H1 (cell line): Measurements from ENCODE around the gene ADNP2. TPM values are rescaled to one million over a fixed set of nuclear protein-coding genes. Genes with fewer than 3 reads are reported as not detected.
A peak's percentile ranks its signal among the peaks of the same experiment; 100 is the strongest.

Experiments used
- CTCF ChIA-PET: fragments of 300-600 bp; sonication (Branson Sonifier 250); formaldehyde crosslinking; loops from one replicate; lab custom pipeline; 2021; ENCODE audit not compliant: partially characterized antibody; lab: Charles Lee
- POLR2A ChIA-PET: fragments of 300-600 bp; sonication (Branson Sonifier 250); formaldehyde crosslinking; loops from one replicate; lab custom pipeline; 2021; ENCODE audit warnings: inconsistent platforms; ENCODE audit not compliant: partially characterized antibody; lab: Charles Lee
- DNase-seq, 2 experiments: peaks; one replicate each; pipeline versions ENCODE4 v3.0.0 to v3.0.0-alpha.2; 2010 to 2022; ENCODE audit warnings: low spot score in 2 of 2, low read depth in 1 of 2, mixed read lengths in 1 of 2
- FAIRE-seq: peaks from 2 replicates; lab custom pipeline; 2011; peaks lifted over from hg19 to GRCh38; lab: Jason Lieb, UNC
- H2AFZ ChIP-seq: 2 replicates; pipeline ENCODE4 v1.8.1; 2012; ENCODE audit warnings: low read length, inconsistent platforms
- H2AK5ac ChIP-seq: 2 replicates; pipeline ENCODE4 v1.6.1; 2013; ENCODE audit warnings: low read depth, low read length
- H2BK120ac ChIP-seq: replicated peaks from 2 replicates; pipeline ENCODE3; 2013; ENCODE audit warnings: low read depth, low read length, inconsistent platforms
- H2BK12ac ChIP-seq: 2 replicates; pipeline ENCODE4 v1.6.1; 2013; ENCODE audit warnings: low read depth, low read length
- H2BK15ac ChIP-seq: 2 replicates; pipeline ENCODE4 v1.6.1; 2013; ENCODE audit warnings: low read length
- H2BK20ac ChIP-seq: 2 replicates; pipeline ENCODE4 v1.6.1; 2013; ENCODE audit warnings: low read length
- H2BK5ac ChIP-seq: 2 replicates; pipeline ENCODE4 v1.6.1; 2013; ENCODE audit warnings: low read depth, low read length
- H3K14ac ChIP-seq: 2 replicates; pipeline ENCODE4 v1.6.1; 2013; ENCODE audit warnings: inconsistent platforms; ENCODE audit not compliant: insufficient read length
- H3K18ac ChIP-seq: 2 replicates; pipeline ENCODE4 v1.6.1; 2013; ENCODE audit warnings: low read length; ENCODE audit errors: extremely low read depth
- H3K23ac ChIP-seq: 2 replicates; pipeline ENCODE4 v1.6.1; 2013; ENCODE audit warnings: inconsistent platforms; ENCODE audit not compliant: insufficient read length
- H3K23me2 ChIP-seq: 2 replicates; pipeline ENCODE4 v1.6.1; 2013; ENCODE audit warnings: low read depth, low read length
- H3K27ac ChIP-seq: 2 replicates; pipeline ENCODE4 v1.6.1; 2011; ENCODE audit warnings: low read depth, low read length, inconsistent platforms
- H3K27me3 ChIP-seq, 4 experiments: replicated peaks in 1 of 4; 1 replicate in 1 of 4; 2 replicates in 3 of 4; pipeline versions ENCODE4 v1.6.1 to v1.8.1; 2011 to 2013; ENCODE audit warnings: low read length in 3 of 4, mild to moderate bottlenecking in 3 of 4, inconsistent platforms in 2 of 4, mixed read lengths in 2 of 4, moderate library complexity in 1 of 4; ENCODE audit not compliant: control insufficient read depth in 3 of 4, insufficient read depth in 3 of 4; ENCODE audit errors: extremely low read depth in 1 of 4
- H3K36me3 ChIP-seq, 4 experiments: 2 replicates each; pipeline versions ENCODE4 v1.6.1 to v1.8.1; 2011 to 2013; ENCODE audit warnings: mild to moderate bottlenecking in 4 of 4, low read length in 3 of 4, moderate library complexity in 2 of 4, control low read depth in 1 of 4, inconsistent platforms in 1 of 4; ENCODE audit not compliant: insufficient read depth in 4 of 4, control insufficient read depth in 2 of 4
- H3K4ac ChIP-seq: replicated peaks from 2 replicates; pipeline ENCODE3; 2013; ENCODE audit warnings: low read length, low read depth, mixed read lengths, inconsistent platforms; ENCODE audit not compliant: insufficient read length
- H3K4me1 ChIP-seq, 4 experiments: replicated peaks in 1 of 4; 1 replicate in 1 of 4; 2 replicates in 3 of 4; pipeline versions ENCODE4 v1.6.1 to v1.8.1; 2011 to 2013; ENCODE audit warnings: low read length in 3 of 4, inconsistent platforms in 2 of 4, mixed read lengths in 1 of 4; ENCODE audit not compliant: insufficient read depth in 4 of 4, control insufficient read depth in 3 of 4
- H3K4me2 ChIP-seq, 2 experiments: 2 replicates each; pipeline versions ENCODE4 v1.6.1 to v1.8.1; 2011 to 2013; ENCODE audit warnings: low read depth in 2 of 2, low read length in 2 of 2, control low read depth in 1 of 2, inconsistent platforms in 1 of 2, mild to moderate bottlenecking in 1 of 2; ENCODE audit not compliant: insufficient read depth in 1 of 2
- H3K4me3 ChIP-seq, 4 experiments: fragments of 200-600, 300-600 bp in 1 of 4; sonication (generic), shearing (Covaris generic), sonication (Bioruptor Twin) in 1 of 4; 2 replicates each; pipeline versions ENCODE4 v1.5.1 to v1.8.1; 2011 to 2016; ENCODE audit warnings: low read length in 4 of 4, low read depth in 3 of 4, control low read depth in 2 of 4, inconsistent platforms in 2 of 4, mild to moderate bottlenecking in 2 of 4, mixed read lengths in 1 of 4, moderate library complexity in 1 of 4; ENCODE audit not compliant: insufficient read depth in 2 of 4; ENCODE audit errors: extremely low read depth in 1 of 4
- H3K56ac ChIP-seq: replicated peaks from 2 replicates; pipeline ENCODE3; 2013; ENCODE audit warnings: low read depth, mild to moderate bottlenecking, mixed read lengths, low read length, inconsistent platforms; ENCODE audit not compliant: insufficient read length
- H3K79me1 ChIP-seq: 2 replicates; pipeline ENCODE4 v1.6.1; 2013; ENCODE audit warnings: low read depth, low read length, control low read depth
- H3K79me2 ChIP-seq, 2 experiments: 2 replicates each; pipeline versions ENCODE4 v1.6.1 to v1.8.1; 2012 to 2013; ENCODE audit warnings: low read length in 2 of 2, mild to moderate bottlenecking in 2 of 2, inconsistent platforms in 1 of 2; ENCODE audit not compliant: insufficient read depth in 2 of 2, control insufficient read depth in 1 of 2
- H3K9ac ChIP-seq, 4 experiments: replicated peaks in 1 of 4; 1 replicate in 1 of 4; 2 replicates in 3 of 4; pipeline versions ENCODE4 v1.6.1 to v1.8.1; 2011 to 2013; ENCODE audit warnings: low read depth in 3 of 4, low read length in 3 of 4, control low read depth in 2 of 4, mild to moderate bottlenecking in 2 of 4, moderate library complexity in 2 of 4, inconsistent platforms in 1 of 4; ENCODE audit errors: extremely low read depth in 1 of 4
- H3K9me3 ChIP-seq, 2 experiments: 2 replicates each; pipeline versions ENCODE4 v1.6.1 to v1.8.1; 2012 to 2013; ENCODE audit warnings: mild to moderate bottlenecking in 2 of 2, moderate library complexity in 2 of 2, control low read depth in 1 of 2, inconsistent platforms in 1 of 2, low read depth in 1 of 2, low read length in 1 of 2, mixed read lengths in 1 of 2; ENCODE audit not compliant: insufficient read depth in 2 of 2
- H4K20me1 ChIP-seq, 2 experiments: replicated peaks in 1 of 2; 2 replicates each; pipeline versions ENCODE3 to v1.8.1; 2011 to 2013; ENCODE audit warnings: inconsistent platforms in 2 of 2, low read length in 2 of 2, mild to moderate bottlenecking in 1 of 2; ENCODE audit not compliant: insufficient read depth in 2 of 2, control insufficient read depth in 1 of 2
- H4K5ac ChIP-seq: 2 replicates; pipeline ENCODE4 v1.6.1; 2013; ENCODE audit warnings: low read length, low read depth, mixed read lengths, inconsistent platforms; ENCODE audit not compliant: insufficient read length
- H4K8ac ChIP-seq: 2 replicates; pipeline ENCODE4 v1.8.0; 2013; ENCODE audit warnings: mild to moderate bottlenecking, moderate library complexity, low read length, inconsistent platforms; ENCODE audit not compliant: insufficient read depth; ENCODE audit errors: extremely low read depth
- H4K91ac ChIP-seq: replicated peaks from 2 replicates; pipeline ENCODE3; 2013; ENCODE audit warnings: low read length, mixed read lengths, inconsistent platforms; ENCODE audit not compliant: insufficient read length
- BACH1 ChIP-seq: IDR thresholded peaks from 2 replicates; pipeline ENCODE4 v1.6.1; 2012; ENCODE audit warnings: low read length, improper control_type of control experiment
- CBX8 ChIP-seq: fragments of 300-800, 300-1000 bp; sonication (generic); IDR thresholded peaks from 2 replicates; pipeline ENCODE4 v1.7.1; 2016; ENCODE audit warnings: low read depth, low read length, borderline replicate concordance
- CHD2 ChIP-seq: IDR thresholded peaks from 2 replicates; pipeline ENCODE4 v1.6.1; 2012; ENCODE audit warnings: low read length, improper control_type of control experiment
- EGR1 ChIP-seq: IDR thresholded peaks from 2 replicates; pipeline ENCODE4 v1.6.1; 2011; ENCODE audit warnings: low read depth, low read length, borderline replicate concordance
- EP300 ChIP-seq, 2 experiments: IDR thresholded peaks; 1 replicate in 1 of 2; 2 replicates in 1 of 2; pipeline ENCODE4 v1.6.1; 2011 to 2012; ENCODE audit warnings: low read depth in 2 of 2, low read length in 2 of 2, mild to moderate bottlenecking in 2 of 2, borderline replicate concordance in 1 of 2, inconsistent platforms in 1 of 2, moderate library complexity in 1 of 2
- FOSL1 ChIP-seq: IDR thresholded peaks from 2 replicates; pipeline ENCODE4 v1.6.1; 2011; ENCODE audit warnings: mild to moderate bottlenecking, low read depth, low read length, moderate library complexity; ENCODE audit not compliant: insufficient read depth
- GTF2F1 ChIP-seq: IDR thresholded peaks from 2 replicates; pipeline ENCODE4 v1.6.1; 2012; ENCODE audit warnings: low read depth, low read length, improper control_type of control experiment, borderline replicate concordance
- MAFK ChIP-seq: IDR thresholded peaks from 2 replicates; pipeline ENCODE4 v1.6.1; 2012; ENCODE audit warnings: low read depth, mild to moderate bottlenecking, improper control_type of control experiment, low read length
- MAX ChIP-seq: IDR thresholded peaks from 2 replicates; pipeline ENCODE4 v1.6.1; 2012; ENCODE audit warnings: inconsistent platforms
- RFX5 ChIP-seq: IDR thresholded peaks from 2 replicates; pipeline ENCODE4 v1.6.1; 2011; ENCODE audit warnings: low read depth, low read length, improper control_type of control experiment, borderline replicate concordance
- SP2 ChIP-seq: IDR thresholded peaks from 2 replicates; pipeline ENCODE4 v1.6.1; 2012; ENCODE audit warnings: mild to moderate bottlenecking, low read length, inconsistent platforms
- SUZ12 ChIP-seq: fragments of 200-600 bp; sonication (generic); IDR thresholded peaks from 2 replicates; pipeline ENCODE4 v1.6.1; 2012; ENCODE audit warnings: mild to moderate bottlenecking, inconsistent platforms, low read length, moderate library complexity, mixed read lengths
- WGBS, 2 experiments: shearing (Covaris generic) in 1 of 2; methylation state at CpG; one replicate each; pipeline versions ENCODE4 v1.1.6 to v1.1.7; 2013 to 2015; ENCODE audit warnings: low lambda C conversion rate in 2 of 2, mixed read lengths in 2 of 2, inconsistent platforms in 1 of 2, low coverage in 1 of 2, missing lambda C conversion rate in 1 of 2; ENCODE audit not compliant: insufficient replicate concordance in 2 of 2, insufficient coverage in 1 of 2, insufficient read length in 1 of 2; ENCODE audit errors: extremely low coverage in 1 of 2, missing lambda C conversion rate in 1 of 2; 5-methylcytosine and 5-hydroxymethylcytosine counted together
- polyA plus RNA-seq, 7 experiments: library from polyadenylated mRNA; depleted of rRNA in 3 of 7; stranded (reverse) in 5 of 7; unstranded in 2 of 7; fragments of >200 nt in 5 of 7; fragments of 200-250 nt in 2 of 7; gene quantifications; 1 replicate in 5 of 7; 2 replicates in 1 of 7; 4 replicates in 1 of 7; pipeline versions ENCODE4 v1.2.1 to v1.2.3, GENCODE V29; 2011 to 2013; ENCODE audit warnings: missing spikeins in 2 of 7, mixed read lengths in 2 of 7
- total RNA-seq: library from RNA; stranded (reverse); fragmentation: NEBNext Ultra II Directional; extraction: Animal tissue kit (Norgen Biotek cat#: 25700); gene quantifications from 2 replicates; pipeline ENCODE4 v1.2.1, GENCODE V29; 2021

ADNP2 gene
- total and polyA plus RNA-seq, 2 of the 8 experiments (the other 6 are each of a cell fraction or from before 2014, with no cell fraction given): 25.1 to 61.6 TPM

DNA sequence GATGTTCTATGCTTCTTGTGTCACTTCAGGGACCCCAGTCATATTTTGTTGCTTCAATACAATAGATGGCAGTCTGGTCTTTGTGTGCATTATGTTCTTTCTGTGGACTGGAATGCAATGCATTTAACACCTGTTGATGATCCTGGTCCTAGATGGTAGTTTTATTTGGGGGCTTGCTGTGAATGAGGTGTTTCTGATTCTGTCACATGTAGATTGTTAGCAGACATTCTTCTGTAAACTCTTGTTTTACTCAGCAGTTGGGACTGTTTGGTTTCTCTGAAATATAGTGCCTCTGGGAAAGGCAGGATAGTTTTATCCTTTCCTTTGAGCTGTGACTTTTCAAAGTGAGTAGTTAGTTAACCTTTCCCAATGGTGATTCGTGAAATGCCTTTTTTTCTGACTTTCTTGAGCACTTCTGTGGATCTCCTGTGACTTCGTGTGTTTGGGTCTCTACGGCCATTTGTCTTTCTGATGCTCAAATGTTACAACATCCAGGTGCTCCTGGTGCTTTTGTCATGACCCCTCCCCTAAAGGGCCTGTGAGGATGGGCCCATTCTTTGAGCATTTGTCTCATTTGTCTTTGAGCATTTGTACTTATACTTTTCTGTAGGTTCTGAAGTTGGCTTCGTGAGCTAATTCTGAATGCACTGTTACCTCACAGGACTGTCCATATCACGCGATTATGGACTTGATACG, 20.8 kb downstream of the ADNP2 start:
- Histone ChIP-seq H3K36me3 (peaks cover 4 to 44% (median 16%) of the 10 kb centered on the region in 4 experiments), H3K14ac (no peak overlapping the region), H2BK5ac (no peak overlapping the region), H3K9me3 (no peaks in the 10 kb centered on the region), H2BK15ac (no peak overlapping the region), H3K79me1 (peaks cover 13% of the 10 kb centered on the region), H3K4me3 (no peak overlapping the region), H3K27me3 (no peaks in the 10 kb centered on the region), H3K79me2 (peaks cover 24 to 88% of the 10 kb centered on the region in 2 experiments), H3K4ac (no peak overlapping the region), H2AFZ (no peak overlapping the region), H3K4me1 (peaks cover 3 to 6% (median 5%) of the 10 kb centered on the region in 4 experiments; a peak in 6 of 7 replicates), H4K5ac (no peak overlapping the region), H2BK120ac (no peak overlapping the region), H3K23me2 (no peaks in the 10 kb centered on the region), H2BK12ac (no peak overlapping the region), H3K56ac (no peak overlapping the region), H3K9ac (no peak overlapping the region; a peak in 1 of 7 replicates), H3K23ac (no peak overlapping the region), H4K91ac (no peak overlapping the region), H3K18ac (no peak overlapping the region), H4K8ac (no peak overlapping the region), H2AK5ac (no peak overlapping the region), H3K27ac (no peak overlapping the region), H4K20me1 (peaks cover 11 to 13% of the 10 kb centered on the region in 2 experiments), H3K4me2 (0 out of 4 replicates have a peak overlapping the region, but pooled peaks of 1 of the 2 experiments have one; percentile 8), H2BK20ac (no peak overlapping the region)
- POLR2A ChIA-PET: interaction anchor here (0.7 to 3.1 kb wide), 7 partner anchors 9 to 21 kb away, joined by 3 to 10 read pairs (median 5); partner anchors contain the start of gene ADNP2
- WGBS, 2 experiments: 88% methylated on average over 7 of the region's 7 CpGs; no CpG with 5 or more reads in 1 of the 2 experiments
- DNase-seq (no peak), FAIRE-seq (no peak)
- CTCF ChIA-PET: interaction anchor here (0.8 to 2.7 kb wide), 6 partner anchors 9 to 120 kb away, joined by 3 to 8 read pairs (median 4); no protein-coding TSS in a partner anchor
- TF ChIP-seq SP2 (no peak), EP300 (IDR thresholded peaks at IDR 0.05; ENCODE audit: borderline replicate concordance in 1 of 2, low read depth in 2 of 2, low read length in 2 of 2) (no peak), BACH1 (no peak), FOSL1 (no peak), MAFK (no peak), SUZ12 (no peak), CHD2 (no peak), GTF2F1 (no peak), RFX5 (no peak), CBX8 (no peak), EGR1 (no peak), MAX (no peak)
